HEK293 (cell line): Measurements from ENCODE around the gene SPOCK1.

Experiments used
- CTCF ChIA-PET: fragments of 350-600 bp; formaldehyde crosslinking; extraction: SDS; loops from one replicate; lab custom pipeline; 2021; ENCODE audit warnings: antibody characterized with exemption; lab: Yijun Ruan, JAX
- POLR2A ChIA-PET: fragments of 300-600 bp; formaldehyde crosslinking; extraction: SDS; loops from one replicate; lab custom pipeline; 2020; ENCODE audit warnings: antibody characterized with exemption, inconsistent platforms; lab: Yijun Ruan, JAX
- H3K27ac ChIP-seq: fragments of 200-500 bp; sonication (Bioruptor generic); 2 replicates; pipeline ENCODE4 v1.5.1; 2014; ENCODE audit warnings: low read depth, low read length, control low read depth, inconsistent platforms; ENCODE audit errors: extremely low read depth
- H3K36me3 ChIP-seq, 2 experiments: fragments of 200-500 bp in 1 of 2; sonication (Bioruptor generic) in 1 of 2; 1 replicate in 1 of 2; 2 replicates in 1 of 2; pipeline ENCODE4 v1.5.1; 2014 to 2017; ENCODE audit warnings: inconsistent platforms in 2 of 2, low read length in 2 of 2; ENCODE audit not compliant: control insufficient read depth in 2 of 2, insufficient read depth in 1 of 2
- H3K4me1 ChIP-seq: fragments of 200-500 bp; sonication (Bioruptor generic); 2 replicates; pipeline ENCODE4 v1.5.1; 2014; ENCODE audit warnings: mild to moderate bottlenecking, low read length, inconsistent platforms; ENCODE audit not compliant: control insufficient read depth, insufficient read depth
- H3K4me3 ChIP-seq: 2 replicates; pipeline ENCODE4 v1.5.1; 2011; ENCODE audit warnings: low read depth, mild to moderate bottlenecking, control low read depth, low read length, moderate library complexity
- H3K9me3 ChIP-seq: fragments of 200-500 bp; sonication (Bioruptor generic); 2 replicates; pipeline ENCODE4 v1.5.1; 2014; ENCODE audit warnings: low read depth, low read length, inconsistent platforms; ENCODE audit not compliant: control insufficient read depth, insufficient read depth
- HOXA7 ChIP-seq: sonication (generic); formaldehyde crosslinking; IDR thresholded peaks from 2 replicates; pipeline ENCODE4 v1.8.1; 2022; ENCODE audit warnings: missing genetic modification reagents, borderline replicate concordance
- KLF7 ChIP-seq: fragments of 450-650 bp; formaldehyde crosslinking; IDR thresholded peaks from 2 replicates; pipeline ENCODE4 v1.5.1; 2016; ENCODE audit warnings: missing biosample characterization, missing genetic modification characterization, borderline replicate concordance
- PRDM1 ChIP-seq: fragments of 450-650 bp; formaldehyde crosslinking; IDR thresholded peaks from 2 replicates; pipeline ENCODE4; 2016; ENCODE audit warnings: missing biosample characterization, missing genetic modification characterization
- PRDM4 ChIP-seq: fragments of 450-650 bp; formaldehyde crosslinking; IDR thresholded peaks from 2 replicates; pipeline ENCODE4 v1.5.1; 2017; ENCODE audit warnings: missing biosample characterization, missing genetic modification characterization
- SALL2 ChIP-seq: fragments of 450-650 bp; formaldehyde crosslinking; IDR thresholded peaks from 2 replicates; pipeline ENCODE4 v1.5.0; 2017; ENCODE audit warnings: missing biosample characterization, mild to moderate bottlenecking, missing genetic modification characterization, borderline replicate concordance
- SP7 ChIP-seq: fragments of 450-650 bp; formaldehyde crosslinking; IDR thresholded peaks from 2 replicates; pipeline ENCODE4 v1.5.1; 2016; ENCODE audit warnings: missing biosample characterization, missing genetic modification characterization
- ZBTB6 ChIP-seq: fragments of 450-650 bp; formaldehyde crosslinking; IDR thresholded peaks from 2 replicates; pipeline ENCODE4 v1.5.1; 2017; ENCODE audit warnings: missing biosample characterization, missing genetic modification characterization
- ZNF24 ChIP-seq: fragments of 450-650 bp; formaldehyde crosslinking; IDR thresholded peaks from 2 replicates; pipeline ENCODE4 v1.5.1; 2016; ENCODE audit warnings: missing biosample characterization, missing genetic modification characterization
- ZNF274 ChIP-seq, 2 experiments: fragments of 200-500 bp in 1 of 2; fragments of 450-650 bp in 1 of 2; sonication (Bioruptor generic) in 1 of 2; formaldehyde crosslinking in 1 of 2; IDR thresholded peaks; 2 replicates each; pipeline versions ENCODE4 v1.5.1 to v1.6.1; 2014 to 2016; ENCODE audit warnings: borderline replicate concordance in 1 of 2, inconsistent platforms in 1 of 2, low read length in 1 of 2, missing biosample characterization in 1 of 2, missing genetic modification characterization in 1 of 2
- ZNF398 ChIP-seq: fragments of 450-650 bp; formaldehyde crosslinking; IDR thresholded peaks from 2 replicates; pipeline ENCODE4 v1.5.1; 2017; ENCODE audit warnings: missing biosample characterization, missing genetic modification characterization
- ZNF580 ChIP-seq: fragments of 450-650 bp; formaldehyde crosslinking; IDR thresholded peaks from 2 replicates; pipeline ENCODE4 v1.5.1; 2016; ENCODE audit warnings: missing biosample characterization, missing genetic modification characterization
- ZNF639 ChIP-seq: fragments of 450-650 bp; formaldehyde crosslinking; IDR thresholded peaks from 2 replicates; pipeline ENCODE4 v1.5.1; 2016; ENCODE audit warnings: missing biosample characterization, missing genetic modification characterization
- ZNF645 ChIP-seq: fragments of 450-650 bp; formaldehyde crosslinking; IDR thresholded peaks from 2 replicates; pipeline ENCODE4; 2016; ENCODE audit warnings: missing biosample characterization, missing genetic modification characterization
- ZNF658 ChIP-seq: fragments of 450-650 bp; formaldehyde crosslinking; IDR thresholded peaks from 2 replicates; pipeline ENCODE4; 2016; ENCODE audit warnings: missing biosample characterization, missing genetic modification characterization
- ZNF692 ChIP-seq: fragments of 450-650 bp; formaldehyde crosslinking; IDR thresholded peaks from 2 replicates; pipeline ENCODE4 v1.5.1; 2016; ENCODE audit warnings: missing biosample characterization, missing genetic modification characterization
- ZNF701 ChIP-seq: fragments of 450-650 bp; formaldehyde crosslinking; IDR thresholded peaks from 2 replicates; pipeline ENCODE4 v1.5.1; 2016; ENCODE audit warnings: missing biosample characterization, missing genetic modification characterization

The SPOCK1 gene

GRCh38 chr5:137090721-137091120 lies 408.4 kb downstream of the SPOCK1 start:
- Histone ChIP-seq H3K36me3 (no peaks in the 10 kb centered on the region), H3K27ac (peak overlapping the region; percentile 54; the same call in 1 of the 2 replicates), H3K4me1 (peaks cover 13% of the 10 kb centered on the region), H3K4me3 (no peak overlapping the region), H3K9me3 (no peaks in the 10 kb centered on the region)
- POLR2A ChIA-PET = no interaction called here
- CTCF ChIA-PET = interaction anchor here (0.7 to 0.9 kb wide), 2 partner anchors 16 to 84 kb away, joined by 3 to 4 read pairs; no protein-coding TSS in a partner anchor
- TF ChIP-seq ZNF398 (tag by site-specific recombination) (0 out of 2 replicates have a peak, but pooled peaks have one; percentile 6), ZNF692 (tag by site-specific recombination) (no peak)

GRCh38 chr5:137090151-137090550 lies 409.0 kb downstream of the SPOCK1 start:
- Histone ChIP-seq H3K36me3 (no peaks in the 10 kb centered on the region), H3K9me3 (no peaks in the 10 kb centered on the region), H3K27ac (no peak overlapping the region), H3K4me3 (no peak overlapping the region), H3K4me1 (peaks cover 13% of the 10 kb centered on the region)
- ChIA-PET POLR2A (no interaction called here), CTCF (interaction anchor here (0.7 to 5.2 kb wide), 3 partner anchors 14 to 84 kb away, joined by 3 to 29 read pairs (median 4); no protein-coding TSS in a partner anchor)
- TF ChIP-seq SP7 (tag by site-specific recombination) (no peak), ZNF274 (IDR thresholded peaks at IDR 0.05; ENCODE audit: low read length) (no peak), ZNF274 (tag by site-specific recombination; IDR thresholded peaks at IDR 0.05; ENCODE audit: borderline replicate concordance) (no peak), ZNF24 (no peak), ZNF645 (tag by site-specific recombination) (no peak), HOXA7 (CRISPR knock-in tag) (no peak), PRDM4 (tag by site-specific recombination) (no peak), ZNF701 (tag by site-specific recombination) (no peak), ZNF580 (tag by site-specific recombination) (no peak), ZBTB6 (no peak), PRDM1 (tag by site-specific recombination) (no peak), ZNF658 (tag by site-specific recombination) (no peak), ZNF398 (tag by site-specific recombination) (no peak), ZNF639 (tag by site-specific recombination) (no peak), KLF7 (tag by site-specific recombination) (no peak), SALL2 (tag by site-specific recombination) (no peak)
